ENCODE results near the gene MMP27.

- no peak for TF ChIP-seq MAX (IDR thresholded peaks at IDR 0.05)
- no peak for TF ChIP-seq EP300 (IDR thresholded peaks at IDR 0.05; ENCODE audit: borderline replicate concordance)
- TF ChIP-seq TAF1 (IDR thresholded peaks at IDR 0.05; ENCODE audit: low read depth), result no peak
- no peak for TF ChIP-seq TEAD4 (IDR thresholded peaks at IDR 0.05)
Measured at GRCh38 chr11:102680945-102681344, 24.6 kb downstream of the MMP27 start.

Measured in Ishikawa (cell line).